Esophagus muscularis mucosa (tissue), 3 donors: ENCODE results near the gene PCDHAC2.

Experiments used
- CTCF ChIP-seq, 3 experiments: fragments of 200-600 bp in 2 of 3; fragments of 450-650 bp in 1 of 3; sonication (generic) in 2 of 3; IDR thresholded peaks; one replicate each; pipeline ENCODE4 v1.5.1; 2017 to 2019; ENCODE audit warnings: antibody characterized with exemption in 3 of 3, mild to moderate bottlenecking in 2 of 3, moderate library complexity in 1 of 3
- POLR2AphosphoS5 ChIP-seq, 2 donors: sonication (generic); formaldehyde crosslinking; IDR thresholded peaks; one replicate each; pipeline ENCODE4 v1.6.1; 2017; ENCODE audit warnings: antibody characterized with exemption in 2 of 2

GRCh38 chr5:140946578-140946977 lies 19.7 kb upstream of the PCDHAC2 start:
- TF ChIP-seq CTCF (IDR thresholded peaks at IDR 0.05) (no peak), POLR2AphosphoS5 (IDR thresholded peaks at IDR 0.05) (no peak)
